GM21367 (cell line): Measurements from ENCODE around the gene RALGDS.

Experiments
- ATAC-seq: cut with Tn5 transposase; IDR thresholded peaks from one replicate; pipeline ENCODE4 v1.9.1; 2021; ENCODE audit not compliant: unreplicated experiment

RALGDS gene

GRCh38 chr9:133137451-133138231 lies 16.6 kb upstream of the RALGDS start:
- ATAC-seq: no peak

DNA sequence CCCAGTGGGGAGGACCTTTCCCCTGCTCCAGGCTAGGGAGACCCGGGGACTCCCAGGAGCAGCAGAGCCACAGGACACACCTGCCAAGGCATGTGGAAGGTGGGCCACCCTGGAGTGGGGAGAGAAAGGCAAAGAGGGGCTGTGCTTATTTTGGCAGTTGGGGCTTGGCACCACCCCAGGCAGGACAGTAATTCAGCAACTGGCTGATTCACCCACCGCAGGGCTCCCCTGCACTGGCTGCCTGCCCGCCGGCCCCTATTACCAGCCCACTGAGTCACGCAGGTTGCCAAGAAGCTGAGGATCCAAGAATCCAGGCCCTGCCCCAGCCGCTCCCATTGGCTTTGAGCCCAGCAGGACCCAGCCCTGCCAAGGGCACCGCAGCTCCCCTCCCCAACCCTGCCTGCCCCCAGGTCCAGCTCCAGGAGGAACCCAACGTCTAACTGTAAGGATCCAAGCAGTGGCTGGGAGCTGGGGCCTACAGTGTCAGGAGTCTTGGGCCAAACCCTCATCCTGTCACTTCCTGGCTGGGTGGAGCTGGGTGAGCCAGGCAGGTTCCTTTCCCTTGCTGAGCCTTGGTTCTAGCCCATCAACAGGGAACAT lies 14.2 kb upstream of the RALGDS start:
- no peak for ATAC-seq

- ATAC-seq: no peak
Observed at GRCh38 chr9:133134388-133135145, 13.5 kb upstream of the RALGDS start.

DNA sequence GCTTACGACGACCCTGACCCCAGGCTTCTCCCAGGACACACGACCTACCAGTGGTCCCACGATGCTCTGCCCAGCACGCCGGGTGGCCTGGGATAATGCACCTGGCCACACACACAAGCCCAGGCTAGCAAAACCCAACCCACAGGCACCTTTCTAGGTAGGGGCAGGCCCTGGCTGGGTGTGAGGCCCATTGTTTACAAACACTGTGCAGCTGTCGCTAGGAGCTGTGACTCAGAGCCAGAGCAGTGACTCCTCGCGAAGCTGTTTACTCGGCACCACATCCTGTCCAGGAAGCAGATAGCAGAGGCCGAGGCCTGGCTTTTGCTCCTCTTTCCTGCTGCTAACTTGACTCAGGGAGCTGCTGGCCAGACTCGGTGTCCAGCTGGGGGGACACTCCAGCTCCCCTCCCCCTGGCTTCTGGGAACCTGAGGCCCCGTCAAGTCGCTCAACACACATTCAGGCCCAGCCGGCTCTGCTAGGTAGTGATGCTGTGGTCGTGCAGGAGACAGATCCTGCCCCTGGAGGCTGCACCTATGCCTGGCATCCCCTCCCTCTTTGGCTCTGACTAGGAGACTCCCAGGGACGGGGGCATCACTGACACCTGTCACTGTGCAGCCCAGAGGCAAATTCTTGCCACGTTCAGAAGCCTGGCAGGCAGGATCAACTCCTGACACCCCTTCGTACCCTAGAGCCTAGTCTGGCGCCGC lies 12.8 kb upstream of the RALGDS start:
- ATAC-seq: peak; percentile 68

GRCh38 chr9:133132174-133132573 lies 11.1 kb upstream of the RALGDS start:
- ATAC-seq: no peak

- no peak for ATAC-seq
Observed at GRCh38 chr9:133131506-133131905, 10.5 kb upstream of the RALGDS start.

GRCh38 chr9:133130685-133131244 lies 9.7 kb upstream of the RALGDS start:
- no peak for ATAC-seq

DNA sequence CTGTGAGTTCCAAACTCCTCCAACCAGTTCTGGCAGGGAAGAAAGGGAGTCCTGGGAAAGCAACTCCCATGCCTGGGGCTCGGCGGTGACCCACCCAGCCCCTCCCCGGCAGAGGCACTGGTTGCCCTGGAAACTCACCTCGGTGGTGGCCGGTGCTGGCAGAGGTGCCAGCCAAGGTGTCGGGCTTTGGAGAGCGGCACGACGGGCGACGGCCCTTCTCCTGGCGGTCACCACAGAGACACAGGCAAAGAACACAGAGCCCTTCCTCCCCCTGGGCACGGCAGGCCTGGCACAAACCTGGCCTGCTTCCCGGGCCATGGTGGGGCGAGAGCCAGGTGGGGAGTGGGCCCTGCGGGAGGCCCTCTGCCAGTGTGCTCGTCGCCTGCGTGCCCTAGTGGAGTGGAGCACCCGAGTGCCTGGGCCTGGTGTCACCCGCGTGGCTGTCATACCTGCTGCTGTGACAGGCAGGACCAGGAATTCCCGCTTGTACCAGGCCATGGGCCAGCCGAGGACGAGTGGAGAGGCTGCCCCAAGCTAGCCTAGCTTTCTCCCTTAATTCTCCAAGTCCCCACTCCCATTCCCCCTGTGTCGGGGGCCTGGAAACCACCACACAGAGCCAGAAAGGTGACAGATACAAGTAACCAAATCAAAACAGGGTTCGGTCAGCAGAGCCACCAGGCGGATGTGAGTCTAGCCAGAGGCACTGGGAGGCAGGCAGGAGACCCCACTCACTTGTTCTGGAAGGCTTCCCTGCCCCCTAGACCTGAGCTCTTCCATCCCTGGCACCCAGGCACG lies 8.2 kb upstream of the RALGDS start:
- ATAC-seq: no peak

GRCh38 chr9:133128152-133128551 lies 7.1 kb upstream of the RALGDS start:
- ATAC-seq: no peak

GRCh38 chr9:133127340-133127981 lies 6.4 kb upstream of the RALGDS start:
- no peak for ATAC-seq

- ATAC-seq: no peak
Observed at GRCh38 chr9:133126697-133127339, 5.8 kb upstream of the RALGDS start.

- no peak for ATAC-seq
Observed at GRCh38 chr9:133125941-133126696, 5.1 kb upstream of the RALGDS start.

- ATAC-seq: no peak
Observed at GRCh38 chr9:133124907-133125275, 3.9 kb upstream of the RALGDS start.

DNA sequence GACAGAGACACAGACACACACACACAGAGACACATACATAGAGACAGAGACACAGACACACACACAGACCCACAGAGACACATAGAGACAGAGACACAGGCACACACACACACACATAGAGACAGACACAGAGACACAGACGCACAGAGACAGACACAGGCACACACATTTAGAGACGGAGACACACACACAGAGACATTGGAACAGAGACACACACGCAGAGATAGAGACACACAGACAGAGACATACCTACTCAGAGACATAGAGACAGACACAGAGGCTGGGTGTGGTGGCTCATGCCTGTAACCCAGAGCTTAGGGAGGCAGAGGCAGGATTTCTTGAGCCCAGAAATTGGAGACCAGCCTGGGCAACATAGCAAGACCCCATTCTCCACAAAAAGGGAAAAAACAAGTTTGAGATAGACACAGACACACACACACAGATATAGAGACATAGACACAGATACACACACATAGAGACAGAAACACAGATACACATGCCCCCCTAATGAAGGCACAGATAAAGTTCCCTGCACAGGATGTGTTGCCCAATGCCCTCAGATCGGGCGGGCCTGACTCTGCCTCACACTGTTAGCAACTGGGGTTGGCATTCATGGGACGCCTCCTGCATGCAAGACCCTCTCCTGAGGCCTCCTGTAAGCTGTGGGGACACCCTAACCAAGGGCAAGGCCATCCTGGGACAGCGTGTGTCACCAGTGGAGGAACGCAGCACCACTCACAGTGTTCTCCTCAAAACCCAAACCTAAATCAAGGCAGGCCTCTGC lies 3.3 kb upstream of the RALGDS start:
- no peak for ATAC-seq

GRCh38 chr9:133122935-133123611 lies 2.0 kb upstream of the RALGDS start:
- ATAC-seq: no peak

DNA sequence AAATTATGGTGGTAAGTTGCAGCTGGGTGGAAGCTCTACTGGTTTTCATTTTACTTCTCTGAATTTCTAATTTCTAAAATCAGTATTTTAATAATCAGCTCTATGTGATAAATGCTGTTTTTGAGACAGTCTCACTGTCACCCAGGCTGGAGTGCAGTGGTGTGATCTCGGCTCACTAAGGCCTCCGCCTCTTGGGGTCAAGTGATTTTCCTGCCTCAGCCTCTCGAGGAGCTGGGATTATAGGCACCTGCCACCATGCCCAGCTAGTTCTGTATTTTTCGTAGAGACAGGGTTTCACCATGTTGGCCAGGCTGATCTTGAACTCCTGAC lies 1.5 kb upstream of the RALGDS start:
- ATAC-seq: no peak

GRCh38 chr9:133121915-133122550 lies 993 bp upstream of the RALGDS start:
- no peak for ATAC-seq
